Osteoblast (primary cell): ENCODE results near the gene RIMS1. TPM values are rescaled to one million over a fixed set of nuclear protein-coding genes. Genes with fewer than 3 reads are reported as not detected.

Source experiments
- DNase-seq: peaks from one replicate; pipeline ENCODE4 v3.0.0; 2011; ENCODE audit warnings: low spot score, mixed read lengths; ENCODE audit not compliant: insufficient read length; ENCODE audit errors: missing footprints
- H2AFZ ChIP-seq: 2 replicates; pipeline ENCODE4 v1.6.0; 2011; ENCODE audit warnings: mild to moderate bottlenecking, low read length
- H3K27ac ChIP-seq: 2 replicates; pipeline ENCODE4 v1.5.1; 2011; ENCODE audit warnings: mild to moderate bottlenecking, low read depth, low read length, moderate library complexity
- H3K27me3 ChIP-seq: 2 replicates; pipeline ENCODE4 v1.6.0; 2012; ENCODE audit warnings: mild to moderate bottlenecking, control low read depth, inconsistent platforms, low read length, moderate library complexity; ENCODE audit not compliant: insufficient read depth
- H3K36me3 ChIP-seq: 2 replicates; pipeline ENCODE4 v1.5.1; 2011; ENCODE audit warnings: mild to moderate bottlenecking, low read length, control low read depth, moderate library complexity; ENCODE audit not compliant: insufficient read depth
- H3K4me1 ChIP-seq: 2 replicates; pipeline ENCODE4 v1.5.1; 2011; ENCODE audit warnings: mild to moderate bottlenecking, low read length, control low read depth, moderate library complexity; ENCODE audit not compliant: insufficient read depth
- H3K4me2 ChIP-seq: 2 replicates; pipeline ENCODE4 v1.6.0; 2011; ENCODE audit warnings: mild to moderate bottlenecking, low read length; ENCODE audit not compliant: insufficient read depth
- H3K4me3 ChIP-seq: fragments of 200-600 bp; sonication (generic); 3 replicates; pipeline ENCODE4 v1.5.1; 2012; ENCODE audit warnings: mild to moderate bottlenecking, low read length, inconsistent platforms; ENCODE audit not compliant: insufficient read depth
- H3K79me2 ChIP-seq: 2 replicates; pipeline ENCODE4 v1.6.0; 2012; ENCODE audit warnings: mild to moderate bottlenecking, low read length, control low read depth, inconsistent platforms; ENCODE audit not compliant: insufficient read depth
- H3K9me3 ChIP-seq: 2 replicates; pipeline ENCODE4 v1.5.1; 2011; ENCODE audit warnings: low read depth, low read length, control low read depth
- H4K20me1 ChIP-seq: 2 replicates; pipeline ENCODE4 v1.6.0; 2012; ENCODE audit warnings: mild to moderate bottlenecking, low read length, control low read depth; ENCODE audit not compliant: insufficient read depth
- total RNA-seq: library from RNA; depleted of rRNA; stranded (reverse); fragments of >200 nt; gene quantifications from 2 replicates; pipeline ENCODE4 v1.2.3, GENCODE V29; 2012
- TF ChIP-seq, protein P1 (sequence below): IDR thresholded peaks from 2 replicates; pipeline ENCODE4 v1.5.1; 2011; ENCODE audit warnings: mild to moderate bottlenecking, low read depth, low read length, moderate library complexity; ENCODE audit errors: extremely low read depth

The RIMS1 gene
- total RNA-seq, 1 donor = 13.4 TPM

GRCh38 chr6:72272958-72273357 is 386.6 kb downstream of the RIMS1 start:
- H3K36me3 ChIP-seq = no peaks in the 10 kb centered on the region
- no peak for DNase-seq
- H3K27me3 ChIP-seq = no peaks in the 10 kb centered on the region
- H3K79me2 ChIP-seq = no peaks in the 10 kb centered on the region
- H4K20me1 ChIP-seq = no peaks in the 10 kb centered on the region
- H2AFZ ChIP-seq = no peak overlapping the region
- peak overlapping the region; percentile 43 for H3K4me2 ChIP-seq
- TF ChIP-seq, protein P1, sequence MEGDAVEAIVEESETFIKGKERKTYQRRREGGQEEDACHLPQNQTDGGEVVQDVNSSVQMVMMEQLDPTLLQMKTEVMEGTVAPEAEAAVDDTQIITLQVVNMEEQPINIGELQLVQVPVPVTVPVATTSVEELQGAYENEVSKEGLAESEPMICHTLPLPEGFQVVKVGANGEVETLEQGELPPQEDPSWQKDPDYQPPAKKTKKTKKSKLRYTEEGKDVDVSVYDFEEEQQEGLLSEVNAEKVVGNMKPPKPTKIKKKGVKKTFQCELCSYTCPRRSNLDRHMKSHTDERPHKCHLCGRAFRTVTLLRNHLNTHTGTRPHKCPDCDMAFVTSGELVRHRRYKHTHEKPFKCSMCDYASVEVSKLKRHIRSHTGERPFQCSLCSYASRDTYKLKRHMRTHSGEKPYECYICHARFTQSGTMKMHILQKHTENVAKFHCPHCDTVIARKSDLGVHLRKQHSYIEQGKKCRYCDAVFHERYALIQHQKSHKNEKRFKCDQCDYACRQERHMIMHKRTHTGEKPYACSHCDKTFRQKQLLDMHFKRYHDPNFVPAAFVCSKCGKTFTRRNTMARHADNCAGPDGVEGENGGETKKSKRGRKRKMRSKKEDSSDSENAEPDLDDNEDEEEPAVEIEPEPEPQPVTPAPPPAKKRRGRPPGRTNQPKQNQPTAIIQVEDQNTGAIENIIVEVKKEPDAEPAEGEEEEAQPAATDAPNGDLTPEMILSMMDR = no peak
- no peaks in the 10 kb centered on the region for H3K9me3 ChIP-seq
- no peak overlapping the region for H3K27ac ChIP-seq
- H3K4me1 ChIP-seq = peaks cover 10% of the 10 kb centered on the region
- no peak overlapping the region for H3K4me3 ChIP-seq

GRCh38 chr6:72275888-72276287 is 389.5 kb downstream of the RIMS1 start:
- DNase-seq = no peak
- Histone ChIP-seq H4K20me1 (no peaks in the 10 kb centered on the region), H3K4me2 (no peak overlapping the region), H3K4me1 (peaks cover 10% of the 10 kb centered on the region), H3K36me3 (no peaks in the 10 kb centered on the region), H3K9me3 (no peaks in the 10 kb centered on the region), H2AFZ (peak overlapping the region; percentile 28), H3K4me3 (no peak overlapping the region), H3K27ac (no peak overlapping the region), H3K79me2 (no peaks in the 10 kb centered on the region), H3K27me3 (no peaks in the 10 kb centered on the region)
- TF ChIP-seq, protein P1 = no peak

DNA sequence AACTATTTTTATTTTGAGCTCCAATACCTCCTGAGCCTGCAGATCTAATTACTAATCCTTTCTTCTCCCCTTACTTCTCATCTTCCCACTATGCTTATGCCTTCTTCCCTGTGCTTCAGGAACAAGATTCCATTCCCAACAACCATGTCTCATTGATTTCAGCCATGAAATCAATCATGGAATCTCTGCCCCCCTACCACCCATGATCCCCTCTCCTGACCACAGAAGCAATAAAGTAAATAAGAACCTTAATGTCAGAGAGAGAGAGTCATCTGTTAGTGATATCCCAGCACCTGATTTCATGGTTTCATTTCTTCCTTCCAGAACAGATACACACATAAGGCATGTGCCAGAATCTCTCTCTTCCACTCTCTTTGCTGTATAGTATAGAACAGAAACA is 395.9 kb downstream of the RIMS1 start:
- Histone ChIP-seq H4K20me1 (no peaks in the 10 kb centered on the region), H3K27ac (no peak overlapping the region), H3K4me2 (no peak overlapping the region), H2AFZ (no peak overlapping the region), H3K4me3 (no peak overlapping the region), H3K79me2 (no peaks in the 10 kb centered on the region), H3K27me3 (no peaks in the 10 kb centered on the region), H3K36me3 (no peaks in the 10 kb centered on the region), H3K9me3 (no peaks in the 10 kb centered on the region), H3K4me1 (peaks cover 9% of the 10 kb centered on the region)
- no peak for DNase-seq
- TF ChIP-seq, protein P1 = no peak

DNA sequence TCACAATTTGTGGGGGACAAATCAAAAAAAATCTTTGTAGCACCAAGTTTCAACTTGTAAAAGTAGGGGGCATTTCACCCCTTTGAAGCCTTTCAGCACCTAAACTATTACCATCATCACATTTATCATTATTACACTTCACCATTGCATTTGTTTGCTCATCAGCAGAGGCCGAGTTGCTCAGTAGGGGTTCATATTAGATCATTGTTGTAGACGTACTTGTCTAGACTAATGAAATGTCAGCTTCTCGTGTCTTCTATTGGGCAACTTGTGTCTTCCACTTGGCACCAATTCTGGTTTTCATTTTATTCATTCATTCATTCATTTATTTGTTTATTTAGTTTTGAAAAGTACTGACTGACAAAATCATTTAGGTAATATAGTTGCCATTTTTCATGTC is 397.2 kb downstream of the RIMS1 start:
- H3K4me2 ChIP-seq = no peak overlapping the region

More for the DNA sequence above, 397.2 kb downstream of the RIMS1 start:
- no peaks in the 10 kb centered on the region for H4K20me1 ChIP-seq
- H3K27me3 ChIP-seq = no peaks in the 10 kb centered on the region
- TF ChIP-seq, protein P1 = no peak
- DNase-seq = no peak
- H3K79me2 ChIP-seq = no peaks in the 10 kb centered on the region
- peaks cover 14% of the 10 kb centered on the region for H3K4me1 ChIP-seq
- H3K36me3 ChIP-seq = no peaks in the 10 kb centered on the region
- H2AFZ ChIP-seq = no peak overlapping the region
- H3K9me3 ChIP-seq = no peaks in the 10 kb centered on the region
- no peak overlapping the region for H3K27ac ChIP-seq
- H3K4me3 ChIP-seq = no peak overlapping the region
